CD4-positive, alpha-beta T cell (primary cell): ENCODE results near the gene CCL14. TPM values are rescaled to one million over a fixed set of nuclear protein-coding genes. Genes with fewer than 3 reads are reported as not detected.

Source experiments
- ATAC-seq: fragments of 200-7000 bp; cut with Tn5 transposase; one replicate; pipeline ENCODE4 v1.10.0; 2022; ENCODE audit warnings: mild to moderate bottlenecking; ENCODE audit not compliant: poor library complexity
- CTCF ChIA-PET: fragments of 350-600 bp; sonication (Branson Sonifier 250); formaldehyde crosslinking; loops from one replicate; lab custom pipeline; 2021; ENCODE audit warnings: antibody characterized with exemption, inconsistent platforms; lab: Charles Lee
- POLR2A ChIA-PET: fragments of 350-600 bp; sonication (Branson Sonifier 250); formaldehyde crosslinking; loops from one replicate; lab custom pipeline; 2021; ENCODE audit warnings: antibody characterized with exemption, inconsistent platforms; lab: Charles Lee
- DNase-seq, 14 experiments: peaks; one replicate each; pipeline ENCODE4 v3.0.0-alpha.2; 2013 to 2020; ENCODE audit warnings: mixed read lengths in 2 of 14
- H3K27ac ChIP-seq, 2 donors: one replicate each; pipeline versions ENCODE4 v1.5.1 to v1.7.0; 2013; ENCODE audit warnings: low read length in 2 of 2, low read depth in 1 of 2, mild to moderate bottlenecking in 1 of 2
- H3K27me3 ChIP-seq, 2 experiments: 1 replicate in 1 of 2; 2 replicates in 1 of 2; pipeline versions ENCODE4 v1.6.1 to v1.7.0; 2013; ENCODE audit warnings: low read length in 2 of 2, control low read depth in 1 of 2, mild to moderate bottlenecking in 1 of 2, moderate library complexity in 1 of 2; ENCODE audit not compliant: insufficient read depth in 2 of 2, control insufficient read depth in 1 of 2
- H3K36me3 ChIP-seq: one replicate; pipeline ENCODE4 v1.6.1; 2013; ENCODE audit warnings: low read length, control low read depth; ENCODE audit not compliant: insufficient read depth
- H3K4me1 ChIP-seq: one replicate; pipeline ENCODE4 v1.6.1; 2013; ENCODE audit warnings: low read length, control low read depth; ENCODE audit not compliant: insufficient read depth
- H3K4me3 ChIP-seq: one replicate; pipeline ENCODE4 v1.5.1; 2013; ENCODE audit warnings: mild to moderate bottlenecking, low read length, moderate library complexity
- H3K9me3 ChIP-seq, 2 experiments: 1 replicate in 1 of 2; 2 replicates in 1 of 2; pipeline versions ENCODE4 v1.6.1 to v1.7.0; 2013; ENCODE audit warnings: low read length in 2 of 2, mild to moderate bottlenecking in 2 of 2, control low read depth in 1 of 2, moderate library complexity in 1 of 2; ENCODE audit not compliant: control insufficient read depth in 1 of 2, insufficient read depth in 1 of 2
- H3K27ac Mint-ChIP-seq: one replicate; pipeline ENCODE4 v1.8.0; 2020; ENCODE audit warnings: mixed read lengths
- H3K27me3 Mint-ChIP-seq: one replicate; pipeline ENCODE4 v1.8.0; 2021; ENCODE audit warnings: mixed read lengths
- H3K36me3 Mint-ChIP-seq: one replicate; pipeline ENCODE4 v1.8.0; 2021; ENCODE audit warnings: low read depth, mixed read lengths
- H3K4me1 Mint-ChIP-seq: one replicate; pipeline ENCODE4 v1.8.0; 2021; ENCODE audit warnings: low read depth, mixed read lengths
- H3K4me3 Mint-ChIP-seq: one replicate; pipeline ENCODE4 v1.8.0; 2020; ENCODE audit warnings: mild to moderate bottlenecking, mixed read lengths
- H3K9me3 Mint-ChIP-seq: one replicate; pipeline ENCODE4 v1.8.0; 2020; ENCODE audit warnings: mixed read lengths
- intact Hi-C, 2 experiments: fragments of 100-400 bp; cut with DNase I in 1 of 2; cut with micrococcal nuclease in 1 of 2; formaldehyde crosslinking; loops; one replicate each; pipeline versions ENCODE4 v1.15.1 to v1.9.0; 2023 to 2025; cut with DNase I, micrococcal nuclease
- total RNA-seq, 174 experiments: library from RNA in 2 of 174; stranded (reverse) in 2 of 174; gene quantifications; one replicate each; pipeline ENCODE4 v1.2.3 and lab custom pipeline; 2021 to 2026
- TF ChIP-seq, protein P1 (sequence below): fragments of 200-600 bp; IDR thresholded peaks from one replicate; pipeline ENCODE4 v1.8.0; 2022; ENCODE audit warnings: antibody characterized with exemption, mild to moderate bottlenecking

Gene CCL14
- total RNA-seq, 2 experiments from 2014 or later: not detected

DNA sequence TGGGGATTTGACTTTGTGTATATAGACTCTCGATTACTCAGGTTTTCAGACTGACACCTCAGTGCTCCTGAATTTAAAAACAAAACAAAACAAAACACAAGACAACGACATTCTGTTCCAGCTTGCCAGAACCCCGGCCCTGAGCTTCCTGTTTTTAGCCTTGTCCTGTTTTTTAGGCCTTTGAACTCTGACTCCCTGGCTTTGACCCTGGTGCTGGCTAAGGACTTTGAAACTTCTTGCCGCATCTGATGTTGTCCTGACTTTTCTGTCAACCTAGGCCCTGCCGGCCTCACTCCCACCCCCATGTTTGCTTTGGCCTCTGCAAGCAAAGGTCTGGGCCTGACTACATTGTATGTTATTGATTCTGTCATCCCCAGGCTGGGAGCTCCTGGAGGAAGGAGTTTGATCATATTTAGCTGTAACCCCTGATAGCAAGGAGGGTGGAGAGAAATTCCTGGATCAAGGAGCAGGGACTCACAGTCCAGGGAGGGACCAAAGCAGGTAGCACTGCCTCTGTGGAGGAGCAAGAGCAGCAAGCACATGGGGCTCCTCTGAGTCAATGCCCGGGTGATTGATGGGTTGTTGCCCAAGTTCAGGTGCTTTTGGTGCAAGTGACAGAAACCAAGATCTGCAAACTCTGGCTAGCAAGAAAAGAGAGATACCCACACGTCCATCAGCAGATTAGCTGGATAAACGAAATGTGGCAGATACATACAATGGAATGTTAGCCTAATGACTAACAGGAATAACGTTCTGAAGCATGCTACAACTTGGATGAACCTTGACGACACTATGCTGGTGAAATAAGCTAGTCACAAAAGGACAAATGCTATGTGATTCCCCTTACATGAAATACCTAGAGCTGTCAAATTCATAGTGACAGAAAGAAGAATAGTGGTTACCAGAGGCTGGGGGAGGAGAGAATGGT lies 12.9 kb downstream of the CCL14 start:
- TF ChIP-seq, protein P1, sequence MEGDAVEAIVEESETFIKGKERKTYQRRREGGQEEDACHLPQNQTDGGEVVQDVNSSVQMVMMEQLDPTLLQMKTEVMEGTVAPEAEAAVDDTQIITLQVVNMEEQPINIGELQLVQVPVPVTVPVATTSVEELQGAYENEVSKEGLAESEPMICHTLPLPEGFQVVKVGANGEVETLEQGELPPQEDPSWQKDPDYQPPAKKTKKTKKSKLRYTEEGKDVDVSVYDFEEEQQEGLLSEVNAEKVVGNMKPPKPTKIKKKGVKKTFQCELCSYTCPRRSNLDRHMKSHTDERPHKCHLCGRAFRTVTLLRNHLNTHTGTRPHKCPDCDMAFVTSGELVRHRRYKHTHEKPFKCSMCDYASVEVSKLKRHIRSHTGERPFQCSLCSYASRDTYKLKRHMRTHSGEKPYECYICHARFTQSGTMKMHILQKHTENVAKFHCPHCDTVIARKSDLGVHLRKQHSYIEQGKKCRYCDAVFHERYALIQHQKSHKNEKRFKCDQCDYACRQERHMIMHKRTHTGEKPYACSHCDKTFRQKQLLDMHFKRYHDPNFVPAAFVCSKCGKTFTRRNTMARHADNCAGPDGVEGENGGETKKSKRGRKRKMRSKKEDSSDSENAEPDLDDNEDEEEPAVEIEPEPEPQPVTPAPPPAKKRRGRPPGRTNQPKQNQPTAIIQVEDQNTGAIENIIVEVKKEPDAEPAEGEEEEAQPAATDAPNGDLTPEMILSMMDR: no peak
- Mint-ChIP-seq H3K4me3 (no peak overlapping the region), H3K27me3 (peaks cover 16% of the 10 kb centered on the region), H3K9me3 (no peaks in the 10 kb centered on the region), H3K4me1 (no peaks in the 10 kb centered on the region), H3K36me3 (no peaks in the 10 kb centered on the region), H3K27ac (no peak overlapping the region)
- peaks cover 3% of the 10 kb centered on the region for H3K4me1 ChIP-seq
- H3K27me3 ChIP-seq: no peaks in the 10 kb centered on the region
- H3K4me3 ChIP-seq: no peak overlapping the region
- intact Hi-C loops: no loop called here
- no peaks in the 10 kb centered on the region for H3K9me3 ChIP-seq
- H3K27ac ChIP-seq: no peak overlapping the region
- ChIA-PET POLR2A (no interaction called here), CTCF (no interaction called here)
- no peak for ATAC-seq
- DNase-seq: no peak
- no peaks in the 10 kb centered on the region for H3K36me3 ChIP-seq

DNA sequence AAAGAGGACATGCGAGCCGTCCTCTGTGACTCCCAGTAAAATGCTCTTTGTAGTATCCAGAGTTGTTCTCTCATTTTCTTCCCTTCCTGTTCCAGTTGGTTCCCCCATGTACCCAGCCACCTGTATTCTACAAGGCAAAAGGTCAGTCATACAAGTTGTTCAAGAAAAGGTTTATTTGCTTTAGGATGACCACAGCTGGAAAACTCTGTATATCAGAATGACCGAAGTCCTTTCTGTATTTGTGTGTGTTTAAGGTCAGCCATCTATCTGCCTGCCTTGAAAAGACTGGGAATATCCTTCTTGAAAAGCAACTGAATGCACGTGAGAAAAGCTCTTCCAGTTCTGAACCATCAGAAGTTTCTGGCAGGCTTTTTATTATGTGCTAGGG lies 13.6 kb downstream of the CCL14 start:
- H3K36me3 ChIP-seq: no peaks in the 10 kb centered on the region
- H3K27me3 ChIP-seq: no peaks in the 10 kb centered on the region
- Mint-ChIP-seq H3K4me3 (no peak overlapping the region), H3K36me3 (no peaks in the 10 kb centered on the region), H3K9me3 (no peaks in the 10 kb centered on the region), H3K27me3 (peaks cover 9% of the 10 kb centered on the region), H3K27ac (no peak overlapping the region), H3K4me1 (no peaks in the 10 kb centered on the region)
- no peak for DNase-seq
- TF ChIP-seq, protein P1: no peak
- ChIA-PET POLR2A (no interaction called here), CTCF (no interaction called here)
- ATAC-seq: no peak
- no peak overlapping the region for H3K4me3 ChIP-seq
- peaks cover 3% of the 10 kb centered on the region for H3K4me1 ChIP-seq
- no peak overlapping the region for H3K27ac ChIP-seq
- intact Hi-C loops: no loop called here
- H3K9me3 ChIP-seq: no peaks in the 10 kb centered on the region

DNA sequence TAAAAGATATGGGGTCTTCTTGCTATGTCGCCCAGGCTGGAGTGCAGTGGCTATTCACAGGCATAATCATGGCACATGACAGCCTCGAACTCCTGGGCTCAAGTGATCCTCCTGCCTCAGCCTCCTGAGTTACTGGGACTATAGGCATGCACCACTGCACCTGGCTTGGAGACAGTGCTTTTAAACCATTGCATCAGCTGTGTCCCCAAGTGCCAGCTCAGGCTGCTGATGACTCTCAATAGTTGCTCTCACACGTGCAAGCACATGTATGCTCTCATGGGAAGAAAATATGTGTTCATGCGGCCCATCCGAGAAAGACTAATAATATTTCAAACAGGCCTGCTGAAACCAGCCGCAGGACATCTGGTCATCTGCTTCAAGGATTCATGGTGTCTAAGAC lies 14.0 kb downstream of the CCL14 start:
- Histone ChIP-seq H3K4me1 (peaks cover 3% of the 10 kb centered on the region), H3K36me3 (no peaks in the 10 kb centered on the region), H3K27ac (no peak overlapping the region), H3K27me3 (no peaks in the 10 kb centered on the region), H3K4me3 (no peak overlapping the region), H3K9me3 (no peaks in the 10 kb centered on the region)
- ChIA-PET CTCF (no interaction called here), POLR2A (no interaction called here)
- Mint-ChIP-seq H3K4me1 (no peaks in the 10 kb centered on the region), H3K4me3 (no peak overlapping the region), H3K36me3 (no peaks in the 10 kb centered on the region), H3K27ac (no peak overlapping the region), H3K27me3 (peaks cover 6% of the 10 kb centered on the region), H3K9me3 (no peaks in the 10 kb centered on the region)
- ATAC-seq: no peak
- TF ChIP-seq, protein P1: no peak
- no peak for DNase-seq
- intact Hi-C loops: no loop called here
